ENCODE results near the gene SLC25A15.

Gene SLC25A15

GRCh38 chr13:40789275-40790153 is at the start of gene SLC25A15:
SLC25A15 (plus strand) TSS chr13:40789611; CDS start chr13:40793227, 3,616 bp downstream.
- DNase-seq (ENCODE audit: low read depth in 2 of 2) = peak; percentile 45 to 67

GRCh38 chr13:40749327-40749726 is 40.1 kb upstream of the SLC25A15 start:
- DNase-seq (ENCODE audit: low read depth in 2 of 2) = no peak

- no peak for DNase-seq (ENCODE audit: low read depth in 2 of 2)
These were observed 34.2 kb upstream of the SLC25A15 start for GRCh38 chr13:40755082-40755700.

GRCh38 chr13:40756042-40756441 is 33.4 kb upstream of the SLC25A15 start:
- DNase-seq (ENCODE audit: low read depth in 2 of 2) = no peak

- DNase-seq (ENCODE audit: low read depth in 2 of 2) = no peak
These were observed 30.6 kb upstream of the SLC25A15 start for GRCh38 chr13:40758811-40759210.

- no peak for DNase-seq (ENCODE audit: low read depth in 2 of 2)
These were observed 26.6 kb upstream of the SLC25A15 start for GRCh38 chr13:40762849-40763248.

GRCh38 chr13:40764587-40765403 is 24.6 kb upstream of the SLC25A15 start:
- DNase-seq (ENCODE audit: low read depth in 2 of 2) = no peak

GRCh38 chr13:40765602-40766001 is 23.8 kb upstream of the SLC25A15 start:
- no peak for DNase-seq (ENCODE audit: low read depth in 2 of 2)

- DNase-seq (ENCODE audit: low read depth in 2 of 2) = no peak
These were observed 19.4 kb upstream of the SLC25A15 start for GRCh38 chr13:40769970-40770369.

- DNase-seq (ENCODE audit: low read depth in 2 of 2) = no peak
These were observed 18.8 kb upstream of the SLC25A15 start for GRCh38 chr13:40770609-40770933.

- DNase-seq (ENCODE audit: low read depth in 2 of 2) = peak; percentile 86 to 87
These were observed 18.3 kb upstream of the SLC25A15 start, which contains the start of gene MRPS31 for GRCh38 chr13:40770934-40771618. MRPS31 (minus strand) TSS chr13:40771190; CDS start chr13:40771136, 54 bp downstream.

GRCh38 chr13:40772765-40773473 is 16.5 kb upstream of the SLC25A15 start:
- DNase-seq (ENCODE audit: low read depth in 2 of 2) = no peak

GRCh38 chr13:40774672-40775071 is 14.7 kb upstream of the SLC25A15 start:
- DNase-seq (ENCODE audit: low read depth in 2 of 2) = no peak

- no peak for DNase-seq (ENCODE audit: low read depth in 2 of 2)
These were observed 13.2 kb upstream of the SLC25A15 start for GRCh38 chr13:40776232-40776631.

GRCh38 chr13:40776681-40777165 is 12.7 kb upstream of the SLC25A15 start:
- DNase-seq (ENCODE audit: low read depth in 2 of 2) = peak in 1 of 2 donors; percentile 56

- DNase-seq (ENCODE audit: low read depth in 2 of 2) = no peak
These were observed 12.1 kb upstream of the SLC25A15 start for GRCh38 chr13:40777166-40777808.

- DNase-seq (ENCODE audit: low read depth in 2 of 2) = no peak
These were observed 11.6 kb upstream of the SLC25A15 start for GRCh38 chr13:40777809-40778175.

GRCh38 chr13:40779049-40779448 is 10.4 kb upstream of the SLC25A15 start:
- DNase-seq (ENCODE audit: low read depth in 2 of 2) = no peak

GRCh38 chr13:40779796-40780285 is 9.6 kb upstream of the SLC25A15 start:
- DNase-seq (ENCODE audit: low read depth in 2 of 2) = no peak

- no peak for DNase-seq (ENCODE audit: low read depth in 2 of 2)
These were observed 8.5 kb upstream of the SLC25A15 start for GRCh38 chr13:40780822-40781401.

Measured in stimulated activated CD8-positive, alpha-beta memory T cell treated with anti-CD3 and anti-CD28 coated beads, Interleukin-15, amount 100 ng/mL, for 4 hours (primary cell).